Nephron progenitor cell (in vitro differentiated cells): ENCODE data around the gene CLEC9A.

ENCODE experiments used
- DNase-seq: peaks from one replicate; pipeline ENCODE4 v3.0.0; 2021
- H3K27ac Mint-ChIP-seq: 2 replicates; pipeline ENCODE4 v1.8.0; 2021; ENCODE audit warnings: mild to moderate bottlenecking, moderate library complexity, mixed read lengths
- H3K27me3 Mint-ChIP-seq: 2 replicates; pipeline ENCODE4 v1.8.0; 2021; ENCODE audit warnings: mild to moderate bottlenecking, low read depth, mixed read lengths; ENCODE audit not compliant: poor library complexity
- H3K36me3 Mint-ChIP-seq: 2 replicates; pipeline ENCODE4 v1.8.0; 2021; ENCODE audit warnings: low read depth, mixed read lengths
- H3K4me1 Mint-ChIP-seq: 2 replicates; pipeline ENCODE4 v1.8.0; 2021; ENCODE audit warnings: mixed read lengths
- H3K4me3 Mint-ChIP-seq: 2 replicates; pipeline ENCODE4 v1.8.0; 2021; ENCODE audit warnings: mild to moderate bottlenecking, moderate library complexity, mixed read lengths
- H3K9me3 Mint-ChIP-seq: 2 replicates; pipeline ENCODE4 v1.8.0; 2021; ENCODE audit warnings: mild to moderate bottlenecking, moderate library complexity, mixed read lengths
- TF ChIP-seq, protein P1 (sequence below): fragments of 200-600 bp; sonication (generic); IDR thresholded peaks from 2 replicates; pipeline ENCODE4 v1.5.0; 2021; ENCODE audit warnings: antibody characterized with exemption

CLEC9A gene

DNA sequence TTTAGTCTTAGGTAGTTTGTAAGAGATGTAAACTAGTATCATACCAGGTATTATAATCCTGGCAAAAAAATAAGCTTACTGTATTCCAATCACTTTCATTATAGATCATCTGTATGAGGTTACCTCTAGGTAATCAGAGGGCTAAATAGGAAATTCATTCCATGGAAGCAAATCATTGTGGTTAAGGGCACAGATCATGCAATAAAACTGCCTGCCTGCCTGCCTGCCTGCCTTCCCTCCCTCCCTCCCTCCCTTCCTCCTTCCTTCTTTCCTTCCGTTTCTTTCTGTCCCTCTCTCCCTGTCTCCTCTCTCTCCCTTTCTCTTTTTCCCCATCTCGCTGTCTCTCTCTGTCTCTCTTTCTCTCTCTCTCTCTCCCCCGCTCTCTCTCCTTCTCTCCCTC, 3.2 kb upstream of the CLEC9A start:
- H3K36me3 Mint-ChIP-seq, result no peaks in the 10 kb centered on the region
- H3K27ac Mint-ChIP-seq, result no peak overlapping the region
- no peaks in the 10 kb centered on the region for H3K27me3 Mint-ChIP-seq

DNA sequence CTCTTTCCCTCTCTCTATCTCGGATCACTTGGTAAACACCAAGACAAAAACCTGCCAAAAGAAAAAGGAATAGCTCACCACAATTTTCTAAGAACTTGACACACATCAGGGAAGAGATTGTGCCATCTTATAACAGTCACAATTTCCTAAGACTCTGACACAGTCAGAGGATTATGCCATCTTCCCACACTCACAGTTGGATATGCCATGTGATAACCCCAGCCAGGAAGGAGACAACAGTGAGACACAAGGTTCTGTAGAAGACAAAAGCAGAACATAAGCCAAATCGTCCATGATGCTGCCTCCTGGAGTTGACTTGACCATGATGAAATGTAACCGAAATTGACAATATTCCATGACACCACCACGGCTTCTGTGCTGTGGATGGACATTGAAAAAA, 2.8 kb upstream of the CLEC9A start:
- no peak for DNase-seq
- H3K27ac Mint-ChIP-seq, result no peak overlapping the region
- TF ChIP-seq, protein P1, sequence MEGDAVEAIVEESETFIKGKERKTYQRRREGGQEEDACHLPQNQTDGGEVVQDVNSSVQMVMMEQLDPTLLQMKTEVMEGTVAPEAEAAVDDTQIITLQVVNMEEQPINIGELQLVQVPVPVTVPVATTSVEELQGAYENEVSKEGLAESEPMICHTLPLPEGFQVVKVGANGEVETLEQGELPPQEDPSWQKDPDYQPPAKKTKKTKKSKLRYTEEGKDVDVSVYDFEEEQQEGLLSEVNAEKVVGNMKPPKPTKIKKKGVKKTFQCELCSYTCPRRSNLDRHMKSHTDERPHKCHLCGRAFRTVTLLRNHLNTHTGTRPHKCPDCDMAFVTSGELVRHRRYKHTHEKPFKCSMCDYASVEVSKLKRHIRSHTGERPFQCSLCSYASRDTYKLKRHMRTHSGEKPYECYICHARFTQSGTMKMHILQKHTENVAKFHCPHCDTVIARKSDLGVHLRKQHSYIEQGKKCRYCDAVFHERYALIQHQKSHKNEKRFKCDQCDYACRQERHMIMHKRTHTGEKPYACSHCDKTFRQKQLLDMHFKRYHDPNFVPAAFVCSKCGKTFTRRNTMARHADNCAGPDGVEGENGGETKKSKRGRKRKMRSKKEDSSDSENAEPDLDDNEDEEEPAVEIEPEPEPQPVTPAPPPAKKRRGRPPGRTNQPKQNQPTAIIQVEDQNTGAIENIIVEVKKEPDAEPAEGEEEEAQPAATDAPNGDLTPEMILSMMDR, result no peak
- no peaks in the 10 kb centered on the region for H3K27me3 Mint-ChIP-seq
- no peaks in the 10 kb centered on the region for H3K4me1 Mint-ChIP-seq
- H3K9me3 Mint-ChIP-seq, result no peaks in the 10 kb centered on the region
- H3K36me3 Mint-ChIP-seq, result no peaks in the 10 kb centered on the region
- no peak overlapping the region for H3K4me3 Mint-ChIP-seq

More for the DNA sequence above, 3.2 kb upstream of the CLEC9A start:
- DNase-seq, result no peak
- H3K9me3 Mint-ChIP-seq, result no peaks in the 10 kb centered on the region
- TF ChIP-seq, protein P1, result no peak
- H3K4me1 Mint-ChIP-seq, result no peaks in the 10 kb centered on the region
- no peak overlapping the region for H3K4me3 Mint-ChIP-seq

DNA sequence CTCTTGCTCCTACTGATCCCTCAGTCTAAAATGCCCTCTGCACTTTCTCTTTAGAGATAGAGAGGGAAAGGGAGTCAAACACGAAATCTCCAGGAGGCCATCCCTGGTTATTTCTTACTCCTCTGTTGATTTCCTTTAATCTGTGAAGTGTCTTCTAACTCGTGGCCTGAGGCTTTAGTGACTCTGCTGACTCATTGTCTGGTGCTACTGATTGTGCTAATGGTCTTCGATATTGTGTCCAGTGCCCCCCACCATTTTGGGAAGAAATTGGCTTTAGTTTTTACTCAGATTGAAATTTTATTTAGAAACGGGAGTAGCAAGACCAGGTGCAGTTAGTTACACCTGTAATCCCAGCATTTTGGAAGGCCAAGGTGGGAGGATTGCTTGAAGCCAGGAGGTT, 839 bp downstream of the CLEC9A start:
- Mint-ChIP-seq H3K27ac (no peak overlapping the region), H3K36me3 (no peaks in the 10 kb centered on the region)
- DNase-seq, result no peak

DNA sequence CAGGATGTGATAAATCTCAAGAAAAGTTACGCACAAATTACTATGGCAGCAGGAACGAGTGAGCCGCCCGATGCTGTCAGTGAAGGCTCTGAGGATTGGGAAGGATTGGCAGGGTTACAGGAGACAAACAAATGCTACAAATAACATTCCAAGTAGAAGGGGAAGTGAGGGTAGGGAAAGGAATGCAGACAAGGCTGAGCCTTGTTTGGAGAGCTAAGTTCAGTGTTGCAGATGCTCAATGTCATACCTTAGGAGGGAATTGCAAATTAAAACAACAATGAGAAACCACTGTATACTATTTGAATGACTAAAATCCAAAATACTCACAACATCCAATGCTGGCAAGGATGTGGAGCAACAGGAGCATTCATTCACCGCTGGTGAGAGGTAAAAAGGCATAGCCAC, 1.3 kb downstream of the CLEC9A start:
- no peaks in the 10 kb centered on the region for H3K27me3 Mint-ChIP-seq

More for the DNA sequence above, 839 bp downstream of the CLEC9A start:
- H3K9me3 Mint-ChIP-seq, result no peaks in the 10 kb centered on the region
- TF ChIP-seq, protein P1, result no peak
- H3K27me3 Mint-ChIP-seq, result no peaks in the 10 kb centered on the region
- H3K4me3 Mint-ChIP-seq, result no peak overlapping the region
- H3K4me1 Mint-ChIP-seq, result no peaks in the 10 kb centered on the region

DNA sequence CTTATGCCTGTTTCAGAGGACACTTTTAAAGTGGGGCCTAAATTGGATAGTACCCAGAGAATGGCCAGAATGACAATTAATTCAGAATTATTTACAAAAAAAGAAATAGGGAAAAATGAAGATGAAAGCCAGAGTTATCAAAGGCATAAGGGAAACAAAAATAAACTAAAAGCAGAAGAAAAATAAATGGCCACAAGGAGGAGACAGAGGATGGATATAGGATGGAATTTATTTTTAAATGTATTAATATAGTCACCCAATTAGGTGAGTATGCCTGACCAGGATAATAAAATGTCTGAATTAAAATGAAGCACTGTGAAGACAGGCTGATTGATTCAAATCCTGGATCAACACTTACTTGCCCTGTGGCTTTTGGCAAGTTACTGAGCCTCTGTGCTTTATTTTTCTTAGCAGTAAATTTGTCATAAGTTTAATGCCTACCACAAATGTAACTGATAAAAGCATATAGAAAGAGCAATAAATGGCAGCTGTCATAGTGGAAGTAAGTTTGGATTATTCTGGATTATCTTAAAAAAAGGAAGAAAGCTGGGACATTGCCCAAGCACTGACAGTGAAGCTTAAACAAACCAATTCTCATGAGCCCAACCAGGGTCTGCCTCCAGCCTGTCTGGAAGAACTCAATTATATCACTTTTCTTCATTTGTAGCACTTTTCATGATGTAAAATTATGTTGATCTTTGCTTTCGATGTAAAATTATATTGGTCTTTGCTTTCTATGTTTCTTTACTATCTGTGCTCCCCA, 3.5 kb downstream of the CLEC9A start:
- Mint-ChIP-seq H3K36me3 (no peaks in the 10 kb centered on the region), H3K9me3 (no peaks in the 10 kb centered on the region), H3K4me3 (no peak overlapping the region), H3K27me3 (no peaks in the 10 kb centered on the region), H3K4me1 (no peaks in the 10 kb centered on the region), H3K27ac (no peak overlapping the region)
- TF ChIP-seq, protein P1, result peak; percentile 48
- DNase-seq, result no peak

More for the DNA sequence above, 1.3 kb downstream of the CLEC9A start:
- Mint-ChIP-seq H3K4me1 (no peaks in the 10 kb centered on the region), H3K9me3 (no peaks in the 10 kb centered on the region), H3K27ac (no peak overlapping the region), H3K4me3 (no peak overlapping the region), H3K36me3 (no peaks in the 10 kb centered on the region)
- TF ChIP-seq, protein P1, result no peak
- no peak for DNase-seq

DNA sequence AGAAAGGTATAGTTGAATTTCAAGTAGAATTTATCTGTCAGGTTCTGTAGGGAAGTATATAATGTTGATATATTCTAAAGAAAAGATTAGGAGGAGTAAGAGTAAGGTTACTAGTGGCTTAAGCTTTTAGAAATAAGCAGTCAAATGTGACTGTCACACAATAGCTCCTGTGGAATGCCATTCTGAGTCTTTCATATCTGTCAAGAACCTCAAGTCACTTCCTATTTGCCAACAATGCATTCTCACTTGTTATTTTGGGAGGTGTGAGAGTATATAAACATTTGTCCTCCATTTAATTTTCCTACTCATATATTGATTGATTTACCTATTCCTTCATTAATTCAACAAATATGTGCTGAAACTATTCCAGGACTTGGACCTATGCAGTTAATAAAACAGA, 11.7 kb downstream of the CLEC9A start:
- H3K4me1 Mint-ChIP-seq, result no peaks in the 10 kb centered on the region
- DNase-seq, result no peak
- TF ChIP-seq, protein P1, result no peak
- H3K27me3 Mint-ChIP-seq, result peaks cover 3% of the 10 kb centered on the region
- no peaks in the 10 kb centered on the region for H3K36me3 Mint-ChIP-seq
- no peak overlapping the region for H3K4me3 Mint-ChIP-seq
- H3K27ac Mint-ChIP-seq, result no peak overlapping the region
- H3K9me3 Mint-ChIP-seq, result peaks cover 3% of the 10 kb centered on the region
